IPS-11a (cell line): Measurements from ENCODE around the gene TENT4A.

Experiments
- H3K4me3 ChIP-seq: one replicate; pipeline ENCODE4 v1.5.1; 2013; ENCODE audit warnings: low read depth, low read length, control low read depth

TENT4A gene

DNA sequence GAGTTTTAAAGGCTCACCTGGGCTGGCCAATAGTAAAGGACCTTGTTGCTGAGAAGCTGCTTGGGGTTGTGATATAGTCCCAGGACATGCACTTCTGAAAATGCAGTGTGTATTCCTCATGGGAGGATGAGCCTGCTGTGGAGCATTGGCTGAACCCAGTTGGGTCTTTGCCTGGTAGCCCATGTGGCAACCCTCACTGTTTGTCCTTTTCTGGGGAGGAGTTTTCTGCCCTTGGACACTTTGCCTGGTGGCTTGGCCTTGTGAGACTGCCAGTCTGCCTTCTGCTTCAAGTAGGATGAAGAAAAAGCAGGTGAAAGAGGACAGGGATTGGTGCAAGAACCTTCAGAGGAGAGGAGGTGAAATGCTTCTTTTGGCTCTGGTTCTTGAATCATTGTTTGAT is 4.0 kb downstream of the TENT4A start:
- H3K4me3 ChIP-seq: no peak overlapping the region

DNA sequence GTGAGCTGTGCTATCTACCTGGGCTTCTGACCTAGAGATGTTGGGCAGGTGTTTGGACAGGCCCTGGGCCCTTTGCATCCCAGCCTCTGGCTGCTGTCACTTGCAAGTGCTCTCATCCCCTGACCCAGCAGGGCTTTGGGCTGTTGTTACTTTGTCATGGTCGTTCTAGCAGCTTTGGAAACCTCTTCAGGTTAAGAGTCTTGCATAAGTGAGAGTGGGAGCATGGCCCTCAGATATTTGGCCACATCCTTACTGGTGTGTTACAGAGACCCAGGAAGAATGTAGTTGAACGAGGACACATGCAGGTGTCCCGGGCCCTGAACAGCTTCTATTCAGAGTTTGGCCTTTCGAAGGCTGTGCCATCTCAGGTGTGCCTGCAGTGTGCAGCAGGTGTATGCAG is 4.5 kb downstream of the TENT4A start:
- no peak overlapping the region for H3K4me3 ChIP-seq

DNA sequence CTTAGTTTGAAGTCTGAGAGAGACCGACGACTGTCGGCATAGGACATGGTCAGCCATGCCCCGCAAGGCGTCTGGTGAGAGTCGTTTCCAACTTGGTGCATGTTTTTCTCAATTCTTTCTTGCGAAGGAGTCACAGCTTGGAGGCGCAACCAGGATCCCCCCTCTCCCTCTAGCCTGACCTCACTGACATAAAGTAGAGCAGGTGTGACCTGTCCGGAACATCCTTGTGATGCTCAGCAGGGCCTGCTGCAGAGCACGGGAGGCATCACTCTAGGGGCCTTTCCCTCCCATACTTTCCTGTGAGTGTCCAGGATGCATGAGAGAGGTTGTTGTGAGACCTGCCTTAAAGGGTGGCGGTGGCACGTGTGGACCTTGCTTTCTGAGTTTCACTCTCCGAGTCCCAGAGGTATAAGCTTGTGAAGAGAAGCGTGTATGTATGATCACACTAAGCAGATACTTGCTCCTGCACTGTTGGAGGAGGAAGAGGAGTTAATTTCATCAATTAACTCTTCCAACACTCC is 5.0 kb downstream of the TENT4A start:
- no peak overlapping the region for H3K4me3 ChIP-seq

DNA sequence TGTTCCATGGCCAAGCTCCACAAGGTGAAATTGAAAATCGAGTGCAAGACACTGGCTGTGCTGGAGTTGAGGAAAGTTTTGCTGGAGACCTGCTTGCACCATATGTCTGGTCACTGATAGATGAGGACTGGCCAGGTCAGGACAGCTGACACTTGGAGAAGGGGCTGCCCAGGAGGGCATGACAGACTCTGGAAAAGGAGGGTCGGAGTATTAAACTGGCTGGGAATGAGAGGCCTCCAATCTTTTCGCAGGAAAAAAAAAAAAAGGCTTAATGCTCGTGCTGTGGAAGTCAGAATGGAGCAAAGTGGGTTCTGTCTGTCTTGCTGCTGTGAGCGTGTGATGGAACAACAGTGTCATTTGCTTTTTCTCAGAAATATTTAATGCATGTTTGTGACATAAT is 5.5 kb downstream of the TENT4A start:
- H3K4me3 ChIP-seq: no peak overlapping the region

DNA sequence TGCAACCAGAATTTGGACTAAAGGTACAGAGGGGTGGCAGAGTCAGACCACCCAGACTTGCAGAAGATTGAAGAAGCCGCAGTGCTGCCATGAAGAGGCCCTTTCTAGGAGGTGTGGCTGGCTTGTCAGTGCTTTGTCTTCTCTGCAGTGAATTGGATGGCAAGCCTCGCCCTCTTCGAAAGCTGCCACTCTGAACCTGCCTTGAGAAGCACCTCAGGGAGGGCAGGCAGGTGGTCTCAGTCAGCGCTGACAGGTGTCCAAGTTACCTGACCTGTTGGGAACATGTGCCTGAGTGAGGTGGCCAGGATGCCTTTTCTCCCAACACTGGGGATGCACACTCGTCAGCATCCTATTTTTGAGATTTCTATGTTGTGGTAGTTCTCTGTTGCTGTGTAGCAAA is 6.2 kb downstream of the TENT4A start:
- H3K4me3 ChIP-seq: no peak overlapping the region

DNA sequence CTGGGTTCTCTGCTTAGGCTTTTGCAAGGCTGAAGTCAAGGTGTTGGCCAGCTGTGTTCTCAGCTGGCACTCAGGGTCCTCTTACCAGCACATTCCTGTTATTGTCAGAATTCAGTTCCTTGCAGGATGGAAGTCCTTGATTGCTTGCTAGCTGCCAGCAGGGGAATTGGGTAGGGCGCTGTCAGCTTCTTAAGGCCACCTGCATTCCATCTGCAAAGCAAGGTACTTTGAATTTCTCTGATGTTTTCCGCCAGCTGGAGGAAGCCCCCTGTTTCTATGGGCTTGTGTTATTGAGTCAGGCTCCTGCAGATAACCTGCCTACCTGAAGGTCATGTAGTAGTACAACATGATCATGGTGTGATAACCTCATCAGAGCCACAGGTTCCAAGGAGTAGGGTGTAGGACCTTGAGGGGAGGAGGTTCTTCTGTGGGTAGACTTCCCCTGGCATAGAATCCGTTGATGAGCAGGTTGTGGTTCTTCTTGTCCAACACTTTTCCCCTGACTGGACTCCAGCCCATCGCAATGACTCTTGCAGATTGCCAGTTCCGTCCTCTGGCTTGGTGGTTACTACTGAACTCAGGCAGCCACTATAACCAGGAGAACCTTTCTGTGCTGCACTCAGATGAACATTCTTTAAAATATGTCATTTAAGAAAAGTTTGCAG is 6.8 kb downstream of the TENT4A start:
- no peak overlapping the region for H3K4me3 ChIP-seq

DNA sequence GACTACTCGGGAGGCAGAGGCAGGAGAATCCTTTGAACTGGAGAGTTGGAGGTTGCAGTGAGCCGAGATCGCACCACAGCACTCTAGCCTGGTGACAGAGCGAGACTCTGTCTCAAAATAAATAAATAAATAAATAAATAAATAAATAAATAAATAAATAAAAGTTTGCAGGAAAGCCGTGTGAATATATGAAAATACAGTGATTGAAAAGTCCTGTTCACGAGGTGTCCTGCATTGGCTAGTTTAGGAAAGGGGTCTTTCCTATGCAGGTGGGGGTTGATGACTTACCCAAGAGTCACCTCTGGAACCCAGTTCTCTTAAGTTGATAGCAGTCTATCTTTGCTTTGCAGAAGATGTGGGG is 7.3 kb downstream of the TENT4A start:
- H3K4me3 ChIP-seq: no peak overlapping the region

DNA sequence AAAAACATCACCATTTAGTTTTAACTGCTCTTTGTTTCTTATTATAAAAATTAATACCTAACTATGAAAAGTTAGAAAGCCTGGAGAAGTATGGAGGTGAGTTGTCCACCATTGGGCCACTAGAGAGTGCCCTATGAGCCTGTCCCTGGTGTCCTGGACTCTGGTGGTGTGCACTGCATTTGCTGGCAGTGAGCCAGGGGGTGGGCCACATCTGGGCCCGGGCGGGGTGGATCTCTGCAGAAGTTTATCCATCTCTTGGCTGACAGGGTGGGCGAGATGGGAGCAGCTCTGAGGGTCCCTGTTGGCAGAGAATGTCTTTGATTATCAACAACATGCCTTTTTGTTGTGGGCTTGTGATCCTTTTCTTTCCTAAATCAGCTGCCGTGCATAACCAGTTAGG is 8.2 kb downstream of the TENT4A start:
- H3K4me3 ChIP-seq: no peak overlapping the region

DNA sequence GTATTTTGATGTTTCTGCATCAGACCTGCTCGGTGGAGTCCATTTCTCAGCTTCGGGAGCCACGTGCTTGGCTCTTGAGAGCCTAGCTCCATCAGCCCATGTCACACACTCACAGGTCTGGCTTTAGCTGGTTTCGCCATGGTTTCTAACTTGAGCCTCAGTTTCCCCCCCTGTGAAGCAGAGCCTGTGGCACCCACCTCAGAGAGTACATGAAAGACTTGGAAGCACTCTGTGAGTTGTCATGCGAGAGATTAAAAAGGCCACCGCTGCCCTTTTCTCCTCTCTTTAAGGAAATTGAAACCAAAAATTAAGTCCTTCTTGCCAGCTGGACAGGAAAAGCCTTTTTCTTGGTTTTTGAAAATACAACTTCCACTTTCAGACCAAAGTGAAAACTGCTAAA is 8.8 kb downstream of the TENT4A start:
- no peak overlapping the region for H3K4me3 ChIP-seq

DNA sequence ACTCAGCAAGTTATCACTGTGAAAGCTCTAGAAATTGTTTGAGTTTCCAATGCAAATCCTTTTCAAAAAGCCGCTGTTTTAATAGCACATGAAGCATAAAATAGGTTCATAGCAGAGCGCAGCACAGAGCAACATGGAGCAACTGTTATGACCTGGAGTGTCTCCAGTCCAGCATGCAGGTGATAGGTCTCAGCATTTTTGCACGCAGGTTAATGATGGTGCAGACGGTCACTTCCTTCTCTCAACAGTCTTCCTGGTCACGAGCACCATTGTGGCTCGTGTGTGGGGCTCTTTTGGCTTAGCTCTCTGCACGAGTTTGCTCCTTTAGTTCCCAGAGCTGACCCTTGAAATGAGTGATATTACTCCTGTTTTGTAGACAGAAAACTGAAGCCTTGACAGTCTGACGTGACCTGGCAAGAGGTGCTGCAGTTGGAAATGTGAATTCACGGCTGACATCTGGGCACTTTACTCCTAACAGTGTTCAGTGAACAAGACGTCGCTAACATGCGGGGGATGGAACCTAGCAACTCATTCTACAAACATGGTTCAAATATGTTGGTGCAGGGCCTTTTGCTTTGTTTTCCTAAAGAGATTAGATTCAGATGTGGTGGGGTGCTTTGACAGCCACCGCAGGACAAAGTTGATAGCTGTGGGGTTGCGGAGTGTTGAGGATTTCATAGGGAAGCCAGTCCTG is 10.0 kb downstream of the TENT4A start:
- H3K4me3 ChIP-seq: no peak overlapping the region

DNA sequence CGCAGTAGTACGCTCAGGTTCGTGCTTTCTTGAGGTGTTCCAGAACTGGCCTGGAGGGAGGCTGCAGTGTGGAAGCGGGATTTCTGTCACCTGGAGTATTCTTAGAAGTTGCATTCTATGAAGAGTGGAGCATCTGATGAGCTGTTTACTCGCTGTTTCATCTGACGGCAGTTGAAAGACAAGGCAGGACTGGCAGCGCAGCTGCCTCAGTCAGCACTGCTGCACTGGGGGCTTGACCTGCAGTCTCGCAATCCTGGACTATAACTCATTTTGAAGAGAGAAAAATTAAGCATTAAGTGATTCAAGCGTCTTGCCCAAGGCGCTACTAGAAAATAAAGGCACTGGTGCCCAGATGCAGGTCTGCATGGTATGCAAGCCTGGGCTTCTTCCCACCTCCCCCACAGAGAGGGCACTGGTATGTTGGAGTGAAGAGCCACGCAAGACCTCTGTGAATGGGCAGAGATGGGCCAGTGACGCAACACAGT is 10.6 kb downstream of the TENT4A start:
- H3K4me3 ChIP-seq: no peak overlapping the region

DNA sequence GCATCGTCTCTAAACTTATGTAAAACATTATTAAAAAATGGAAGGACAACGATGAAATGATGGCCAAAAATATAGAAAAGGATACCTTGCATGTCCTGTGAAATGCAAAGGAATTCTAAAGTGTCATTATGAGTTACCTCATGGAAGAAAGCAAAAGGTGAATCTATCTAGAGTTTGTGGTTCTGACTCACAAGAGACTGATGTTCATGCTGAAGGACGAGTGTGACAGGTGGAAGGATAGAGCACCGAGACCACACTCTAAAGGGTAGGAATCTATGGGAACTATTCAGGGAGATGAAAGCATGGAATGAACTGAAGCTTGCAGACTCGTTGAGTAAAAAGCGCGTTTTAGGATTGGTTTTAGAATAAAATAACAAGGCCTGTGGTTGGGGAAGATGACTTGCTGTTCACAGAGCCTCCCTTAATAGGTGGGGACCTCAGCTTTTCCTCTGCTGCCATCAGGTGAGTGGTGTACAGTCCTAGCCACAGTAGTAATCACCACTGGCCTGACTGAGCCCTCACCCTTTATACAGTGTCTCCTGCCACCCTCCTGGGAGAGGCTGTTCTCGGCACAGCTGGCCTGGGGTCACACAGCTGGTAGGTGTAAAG is 11.2 kb downstream of the TENT4A start:
- H3K4me3 ChIP-seq: no peak overlapping the region

DNA sequence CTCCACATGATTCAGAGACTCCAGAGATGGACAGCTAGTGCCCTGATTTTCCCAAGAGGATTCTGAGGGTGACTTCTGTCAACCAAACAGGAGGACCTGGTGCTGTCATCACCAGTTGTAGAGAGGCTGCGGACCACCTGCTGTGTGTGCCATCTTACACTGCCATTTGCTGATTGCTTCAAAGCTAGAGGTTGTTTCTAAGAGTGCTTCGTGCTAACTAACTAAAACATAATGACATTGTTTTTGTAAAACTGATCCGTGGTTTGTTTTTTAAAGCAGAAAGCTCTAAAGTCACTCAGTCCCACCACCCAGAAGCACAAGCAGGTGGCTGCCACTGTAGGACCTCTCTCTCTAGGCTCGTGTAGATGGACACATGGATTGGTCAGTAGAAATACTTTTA is 12.2 kb downstream of the TENT4A start:
- no peak overlapping the region for H3K4me3 ChIP-seq

DNA sequence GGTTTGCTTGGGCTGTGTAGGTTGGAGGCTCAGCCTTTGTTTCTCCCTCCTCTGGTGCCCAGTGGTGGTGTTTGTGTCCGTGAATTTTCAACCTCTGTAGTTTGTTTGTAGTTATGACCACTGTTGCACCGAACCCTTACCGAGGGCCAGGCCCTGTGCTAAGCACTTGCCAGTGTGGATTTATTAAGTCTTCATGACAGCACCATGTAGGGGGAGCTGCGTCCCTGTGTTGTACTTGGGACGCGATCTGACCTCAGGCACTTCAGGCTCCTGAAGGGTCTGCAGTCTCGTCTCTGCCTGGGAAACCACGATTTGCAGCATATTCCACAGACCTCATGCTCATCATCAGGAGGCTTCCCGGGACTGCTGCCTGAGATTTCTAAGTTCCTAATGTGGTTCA is 12.8 kb downstream of the TENT4A start:
- no peak overlapping the region for H3K4me3 ChIP-seq

DNA sequence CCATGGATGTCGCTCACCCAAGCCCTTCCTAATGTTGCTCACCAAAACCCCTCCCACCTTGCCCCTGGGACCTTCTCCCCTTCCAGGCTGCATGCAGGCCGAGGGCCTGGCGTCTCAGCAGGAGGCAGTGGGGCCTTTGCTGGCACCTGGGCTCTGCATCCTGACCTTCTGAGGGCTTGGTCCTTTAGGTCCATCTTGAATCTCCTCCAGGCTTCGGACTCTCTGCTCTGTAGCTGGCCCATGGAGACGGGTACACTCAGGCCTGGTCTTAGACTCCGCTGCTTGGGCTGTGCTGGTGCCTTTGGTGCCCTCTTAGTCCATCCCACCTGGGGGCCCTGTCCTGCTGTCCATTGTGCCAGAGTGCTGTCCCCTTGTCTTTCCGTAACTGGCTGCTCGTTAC is 14.0 kb downstream of the TENT4A start:
- no peak overlapping the region for H3K4me3 ChIP-seq

DNA sequence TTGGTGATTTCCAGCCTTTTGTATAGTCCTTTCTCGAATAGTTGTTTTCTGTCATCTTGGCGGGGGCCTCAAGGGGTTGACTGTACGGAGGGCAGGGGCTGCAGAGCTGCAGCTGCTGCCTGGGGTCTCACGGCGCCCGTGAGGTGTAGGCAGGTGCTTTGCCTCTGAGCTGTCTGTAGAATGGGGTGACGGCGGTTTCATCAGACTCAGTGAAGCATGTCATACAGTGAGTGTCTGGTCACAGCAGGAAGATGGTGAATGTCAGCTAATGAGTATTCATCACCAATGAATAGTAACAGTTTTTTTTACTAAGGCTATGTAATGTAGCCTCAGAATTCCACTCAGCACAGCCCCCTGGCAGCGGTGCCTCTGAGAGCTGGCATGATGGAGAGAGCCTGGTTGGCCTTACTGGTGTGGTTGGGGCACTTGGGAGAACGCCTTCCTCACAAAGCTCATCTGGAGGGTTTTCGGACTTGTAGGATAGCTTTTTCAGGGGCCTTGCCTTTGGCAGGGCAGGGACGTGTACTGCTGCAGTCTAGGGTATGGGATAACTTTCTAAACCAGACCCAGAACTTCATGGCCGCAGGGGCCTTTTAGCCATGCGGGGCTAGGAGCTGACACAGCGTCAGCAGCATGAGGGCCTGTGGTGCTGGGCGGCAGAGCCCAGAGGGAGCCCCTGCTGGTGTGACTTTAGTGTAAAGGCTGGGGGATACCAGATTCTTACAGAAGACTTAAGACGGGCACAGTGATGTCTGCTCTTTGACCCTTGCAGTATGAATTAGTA is 15.0 kb downstream of the TENT4A start:
- H3K4me3 ChIP-seq: no peak overlapping the region

DNA sequence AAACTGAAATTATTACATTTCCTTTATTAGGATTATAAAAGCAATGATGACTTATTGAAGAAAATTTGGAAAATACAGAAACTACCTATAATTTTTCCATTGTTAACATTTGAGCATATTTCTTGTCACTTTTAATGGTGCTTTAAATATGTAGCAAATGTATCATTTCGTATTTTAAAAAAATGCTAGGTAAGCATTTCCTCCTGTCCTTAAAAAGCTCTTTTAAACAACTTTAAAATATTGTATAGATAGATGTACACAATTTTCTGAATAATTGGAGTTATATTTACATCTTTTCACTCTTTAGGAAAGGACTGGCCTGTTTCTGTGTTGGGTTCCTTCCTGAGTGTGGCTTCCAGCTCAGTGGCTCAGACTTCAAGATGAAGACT is 15.6 kb downstream of the TENT4A start:
- H3K4me3 ChIP-seq: no peak overlapping the region

DNA sequence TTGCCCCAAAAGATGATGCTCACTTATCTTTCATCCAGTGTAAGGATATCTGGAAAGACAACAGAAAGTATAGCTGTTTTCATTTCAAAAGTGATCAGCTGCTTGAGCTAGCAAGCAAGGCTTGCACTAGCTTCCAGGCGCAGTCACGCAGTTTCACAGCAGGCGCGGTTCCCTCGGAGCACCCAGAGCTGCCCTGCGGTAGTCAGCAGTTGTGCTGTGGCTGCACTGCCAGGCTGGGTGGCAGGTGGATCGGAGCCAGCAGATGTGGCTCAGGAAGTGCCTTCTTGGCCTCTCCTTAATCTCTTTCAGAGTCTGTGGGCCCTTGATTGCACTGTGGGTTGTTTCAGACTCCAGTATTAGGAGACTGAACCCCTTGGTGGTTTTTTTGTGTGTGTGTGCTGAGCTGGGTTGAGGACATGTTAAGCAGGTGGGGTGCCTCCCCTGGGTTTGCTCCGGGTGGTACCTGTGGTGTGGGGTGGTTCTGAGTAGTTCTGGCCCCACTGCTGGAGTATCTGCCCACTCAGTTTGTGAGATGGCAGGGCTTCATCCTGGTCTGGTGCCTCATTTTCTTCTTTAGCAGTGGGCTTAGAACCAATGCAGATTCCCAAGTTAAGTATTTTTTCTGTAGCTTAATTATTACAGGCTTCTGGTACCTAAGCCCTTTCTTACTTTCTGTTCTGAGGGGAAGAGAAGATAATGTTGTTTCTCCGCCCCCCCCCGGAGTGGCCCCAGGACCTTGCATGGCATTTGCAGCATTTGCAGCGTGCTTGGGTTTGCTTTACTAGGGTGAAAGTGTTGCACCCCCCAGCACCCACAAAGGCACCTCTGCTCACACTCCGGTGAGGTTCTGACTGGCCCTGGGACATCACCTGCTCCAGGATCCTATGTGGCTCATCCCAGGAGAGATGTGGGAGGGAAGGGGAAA is 16.4 kb downstream of the TENT4A start:
- H3K4me3 ChIP-seq: no peak overlapping the region

DNA sequence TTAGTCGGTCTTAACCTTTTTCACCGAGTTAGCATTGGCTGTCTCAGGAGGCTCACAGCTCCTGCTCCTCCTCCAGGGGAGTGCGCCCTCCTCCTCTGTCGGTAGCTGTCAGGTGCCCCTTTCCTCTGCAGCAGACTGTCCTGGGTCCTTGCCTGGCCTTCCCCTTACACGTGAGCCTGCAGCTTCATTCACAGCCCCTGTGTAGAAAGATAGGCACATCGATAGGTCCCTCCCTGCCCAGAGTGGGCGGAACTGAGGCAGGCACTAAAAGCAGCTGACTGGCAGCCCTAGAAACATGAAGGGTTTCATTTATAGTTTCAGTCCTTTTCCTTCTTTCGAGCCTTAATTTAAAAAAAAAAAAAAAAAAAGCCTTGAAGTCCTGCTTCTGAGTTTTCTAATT is 17.2 kb downstream of the TENT4A start:
- no peak overlapping the region for H3K4me3 ChIP-seq

DNA sequence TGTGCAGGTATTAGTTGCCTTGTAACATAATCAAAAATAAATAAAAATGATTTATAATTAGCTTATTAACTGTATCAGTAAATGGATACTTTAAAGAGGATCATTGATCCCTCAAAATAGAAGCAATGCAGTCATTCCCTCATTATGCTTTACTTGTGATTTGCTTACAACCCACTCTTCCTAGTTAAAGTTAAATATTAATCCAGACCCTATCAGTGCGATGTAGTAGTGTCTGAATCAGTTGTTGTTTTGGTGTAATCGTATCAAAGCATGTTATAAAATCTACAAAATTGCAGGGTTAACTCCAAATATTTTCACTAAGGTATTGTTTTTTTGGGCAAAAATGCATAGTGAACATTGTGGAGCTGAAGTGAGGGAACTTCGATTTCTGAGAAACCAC is 17.6 kb downstream of the TENT4A start:
- no peak overlapping the region for H3K4me3 ChIP-seq
